EH (cell line): ENCODE data around the gene EIF3B.
"Not testable (repeated sequence)": the region's sequence is repeated elsewhere in the genome, so short reads cannot be mapped to it uniquely, and the experiment has no call there.

Experiments
- DNase-seq: peaks from one replicate; pipeline ENCODE4 v3.0.0-alpha.2; 2015; ENCODE audit warnings: low read depth

The EIF3B gene

GRCh38 chr7:2377492-2377891 lies 22.9 kb downstream of the EIF3B start:
- DNase-seq: not testable (repeated sequence)

DNA sequence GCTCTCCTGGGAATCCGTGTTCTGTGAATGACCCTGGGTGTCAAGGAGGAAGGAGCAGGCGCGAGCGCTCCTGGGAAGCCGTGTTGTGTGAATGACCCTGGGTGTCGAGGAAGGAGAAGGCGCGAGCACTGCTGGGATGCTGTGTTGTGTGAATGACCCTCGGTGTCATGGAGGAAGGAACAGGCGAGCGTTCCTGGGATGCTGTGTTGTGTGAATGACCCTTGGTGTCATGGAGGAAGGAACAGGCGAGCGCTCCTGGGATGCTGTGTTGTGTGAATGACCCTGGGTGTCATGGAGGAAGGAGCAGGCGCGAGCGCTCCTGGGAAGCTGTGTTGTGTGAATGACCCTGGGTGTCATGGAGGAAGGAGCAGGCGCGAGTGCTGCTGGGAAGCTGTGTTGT lies 23.5 kb downstream of the EIF3B start:
- not testable (repeated sequence) for DNase-seq

DNA sequence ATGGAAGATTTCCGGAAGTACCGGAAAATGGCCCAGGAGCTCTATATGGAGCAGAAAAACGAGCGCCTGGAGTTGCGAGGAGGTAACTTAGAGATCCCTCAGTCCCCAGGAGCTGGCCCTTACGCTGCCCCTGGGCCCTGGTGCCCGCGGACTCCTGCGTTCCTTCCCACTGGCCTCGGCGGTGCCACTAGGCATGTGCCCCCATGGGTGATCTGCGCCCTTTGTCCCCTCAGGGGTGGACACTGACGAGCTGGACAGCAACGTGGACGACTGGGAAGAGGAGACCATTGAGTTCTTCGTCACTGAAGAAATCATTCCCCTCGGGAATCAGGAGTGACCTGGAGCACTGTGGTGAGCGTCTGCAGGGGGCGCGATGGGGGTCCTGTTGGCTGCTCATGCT lies 24.5 kb downstream of the EIF3B start:
- DNase-seq: no peak

DNA sequence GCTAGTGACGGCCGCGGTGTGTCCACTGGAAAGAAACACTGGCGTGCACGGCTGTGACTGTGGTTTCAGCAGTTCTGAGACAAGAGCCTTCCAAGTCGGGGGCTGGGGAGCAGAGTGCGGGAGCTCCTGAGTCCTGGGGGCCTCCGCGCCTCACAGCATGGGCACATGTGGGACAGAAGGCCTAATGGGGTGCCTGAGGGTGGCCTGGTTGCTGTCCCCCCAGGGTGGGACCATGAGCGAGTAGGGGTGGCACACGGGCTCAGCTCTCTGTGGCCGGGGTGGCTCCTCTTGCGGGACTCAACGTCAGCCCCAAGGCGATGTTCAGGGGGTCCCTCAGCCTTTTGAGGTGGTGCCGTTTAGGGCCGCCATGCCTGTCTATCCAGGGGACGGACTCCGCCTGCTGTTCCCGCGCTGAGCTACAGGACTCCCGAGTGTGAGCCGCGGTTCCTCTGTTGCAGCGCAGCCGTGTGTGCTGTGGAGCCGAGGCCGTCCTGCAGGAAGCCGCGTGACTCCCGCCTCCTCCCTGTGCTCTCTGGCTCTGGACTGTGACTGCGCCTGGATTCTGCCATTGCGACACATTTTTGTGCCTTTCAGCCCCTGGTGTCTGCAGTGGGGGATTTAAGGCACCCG lies 25.3 kb downstream of the EIF3B start:
- no peak for DNase-seq

- no peak for DNase-seq
Observed at GRCh38 chr7:2380461-2380860, 25.8 kb downstream of the EIF3B start.

GRCh38 chr7:2381227-2381626 lies 26.6 kb downstream of the EIF3B start:
- DNase-seq: no peak

GRCh38 chr7:2381881-2382509 lies 27.4 kb downstream of the EIF3B start:
- DNase-seq: no peak

DNA sequence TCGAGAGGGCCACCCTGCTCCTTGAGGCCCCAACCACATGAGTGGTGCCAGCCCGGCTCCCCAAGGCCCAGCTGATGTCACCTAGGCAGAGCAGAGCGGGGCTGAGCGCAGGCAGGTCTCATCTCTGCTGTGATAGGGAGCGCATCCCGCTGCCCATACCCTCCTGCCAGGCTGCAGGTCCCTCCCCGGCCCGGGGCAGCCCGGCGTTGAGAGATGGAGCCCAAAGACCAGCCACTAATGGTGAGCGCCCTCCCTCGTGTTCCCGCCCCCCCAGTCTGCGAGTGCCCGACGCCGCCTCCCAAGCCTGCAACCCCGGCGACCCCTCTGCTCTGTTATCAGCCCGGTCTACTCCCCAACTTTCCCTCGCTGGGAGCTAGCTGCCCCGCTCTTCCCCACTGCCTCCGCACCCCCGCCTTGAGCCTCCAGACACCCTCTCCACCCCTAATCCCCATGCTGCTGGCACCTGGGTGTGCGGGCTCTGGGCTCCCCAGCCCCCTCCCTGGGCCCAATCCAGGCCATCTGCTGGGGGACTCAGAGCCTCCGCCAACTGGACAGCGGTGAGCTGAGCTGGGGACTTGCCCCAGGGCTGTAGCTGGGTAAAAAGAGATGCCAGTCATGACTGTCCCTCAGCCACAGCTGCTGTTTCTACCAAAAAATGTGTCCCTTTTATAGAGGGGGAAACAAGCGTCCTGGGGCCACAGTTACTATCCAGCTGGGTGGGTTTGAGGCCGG lies 29.1 kb downstream of the EIF3B start:
- no peak for DNase-seq

- no peak for DNase-seq
Observed at GRCh38 chr7:2384354-2385243, 30.0 kb downstream of the EIF3B start.

- peak; percentile 17 for DNase-seq
Observed at GRCh38 chr7:2386122-2386521, 31.5 kb downstream of the EIF3B start.

GRCh38 chr7:2386964-2387669 lies 32.5 kb downstream of the EIF3B start:
- no peak for DNase-seq

GRCh38 chr7:2387897-2388636 lies 33.4 kb downstream of the EIF3B start:
- DNase-seq: no peak

DNA sequence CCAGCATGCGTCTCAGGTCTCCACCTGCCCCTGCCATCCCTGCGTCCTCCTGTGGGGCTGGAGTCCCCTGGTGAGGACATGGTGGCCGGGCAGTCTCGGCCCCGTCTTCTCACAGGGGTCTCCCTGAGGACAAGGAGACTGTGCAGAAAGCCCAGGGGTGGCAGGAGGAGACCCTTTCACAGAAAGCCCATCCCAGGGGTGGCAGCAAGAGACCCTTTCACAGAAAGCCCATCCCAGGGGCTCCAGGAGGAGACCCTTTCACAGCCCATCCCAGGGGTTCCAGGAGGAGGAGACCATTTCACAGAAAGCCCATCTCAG lies 34.0 kb downstream of the EIF3B start:
- DNase-seq: no peak

DNA sequence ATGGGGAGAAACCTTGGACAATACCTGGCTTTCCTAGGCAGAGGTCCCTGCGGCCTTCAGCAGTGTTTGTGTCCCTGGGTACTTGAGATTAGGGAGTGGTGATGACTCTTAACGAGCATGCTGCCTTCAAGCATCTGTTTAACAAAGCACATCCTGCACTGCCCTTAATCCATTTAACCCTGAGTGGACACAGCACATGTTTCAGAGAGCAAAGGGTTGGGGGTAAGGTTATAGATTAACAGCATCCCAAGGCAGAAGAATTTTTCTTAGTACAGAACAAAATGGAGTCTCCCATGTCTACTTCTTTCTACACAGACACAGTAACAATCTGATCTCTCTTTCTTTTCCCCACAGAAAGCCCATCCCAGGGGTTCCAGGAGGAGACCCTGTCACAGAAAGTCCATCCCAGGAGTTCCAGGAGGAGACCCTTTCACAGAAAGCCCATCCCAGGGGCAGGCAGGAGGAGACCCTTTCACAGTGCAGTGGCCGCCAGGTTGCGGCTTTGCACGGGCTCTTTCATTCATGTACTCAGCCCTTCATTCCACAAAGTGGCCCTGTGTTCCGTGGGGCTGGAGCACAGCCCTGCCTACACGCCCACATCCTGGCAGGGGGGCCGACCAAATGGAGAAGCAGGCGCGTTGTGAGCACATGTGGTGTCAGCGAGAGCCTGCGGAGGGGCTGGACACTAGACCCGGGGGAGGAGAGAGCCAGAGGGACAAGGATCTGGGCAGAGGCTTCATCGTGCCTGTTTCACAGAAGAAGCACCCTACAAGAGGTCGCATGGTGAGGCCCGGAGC lies 35.6 kb downstream of the EIF3B start:
- DNase-seq: peak; percentile 53

DNA sequence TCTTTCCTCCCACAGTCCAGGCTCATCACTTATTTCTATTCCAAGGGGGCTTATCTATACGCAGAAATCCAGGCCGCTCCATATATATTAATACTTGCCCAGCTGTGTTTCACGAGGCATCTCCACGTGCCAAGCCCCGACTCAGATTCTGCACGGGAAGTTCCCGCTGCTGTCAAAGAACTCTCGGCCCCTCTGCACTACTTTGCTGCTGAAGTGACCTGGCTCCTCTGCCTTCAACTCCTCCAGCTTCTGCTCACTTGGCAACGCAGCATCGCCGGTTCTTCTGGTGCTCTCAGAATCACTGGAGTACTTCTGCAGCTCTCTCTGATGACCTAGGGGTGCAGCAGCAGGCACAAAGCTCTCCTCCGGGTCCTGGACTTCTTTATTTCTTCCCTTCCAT lies 39.1 kb downstream of the EIF3B start:
- no peak for DNase-seq

- no peak for DNase-seq
Observed at GRCh38 chr7:2394566-2395082, 40.0 kb downstream of the EIF3B start.

DNA sequence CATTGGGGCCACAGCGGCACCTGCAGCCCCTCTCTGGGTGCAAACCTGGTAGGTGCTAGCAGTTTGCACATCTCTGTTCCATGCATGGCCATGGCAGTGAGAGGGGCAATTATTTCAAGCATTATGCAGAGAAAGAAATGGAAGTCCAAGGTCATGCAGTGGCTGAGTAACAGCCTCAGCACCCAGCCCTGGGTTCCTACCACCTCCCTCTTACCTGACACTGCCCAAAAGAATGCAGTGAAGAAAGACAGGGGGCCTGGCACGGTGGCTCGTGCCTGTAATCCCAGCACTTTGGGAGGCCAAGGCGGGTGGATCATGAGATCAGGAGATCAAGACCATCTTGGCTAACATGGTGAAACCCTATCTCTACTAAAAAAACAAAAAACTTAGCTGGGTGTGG lies 43.9 kb downstream of the EIF3B start:
- DNase-seq: no peak

GRCh38 chr7:2399848-2400587 lies 45.4 kb downstream of the EIF3B start:
- peak; percentile 98 for DNase-seq

GRCh38 chr7:2402687-2403013 lies 48.0 kb downstream of the EIF3B start:
- DNase-seq: no peak
